ENCODE data around the gene DIAPH2.

DIAPH2 gene

DNA sequence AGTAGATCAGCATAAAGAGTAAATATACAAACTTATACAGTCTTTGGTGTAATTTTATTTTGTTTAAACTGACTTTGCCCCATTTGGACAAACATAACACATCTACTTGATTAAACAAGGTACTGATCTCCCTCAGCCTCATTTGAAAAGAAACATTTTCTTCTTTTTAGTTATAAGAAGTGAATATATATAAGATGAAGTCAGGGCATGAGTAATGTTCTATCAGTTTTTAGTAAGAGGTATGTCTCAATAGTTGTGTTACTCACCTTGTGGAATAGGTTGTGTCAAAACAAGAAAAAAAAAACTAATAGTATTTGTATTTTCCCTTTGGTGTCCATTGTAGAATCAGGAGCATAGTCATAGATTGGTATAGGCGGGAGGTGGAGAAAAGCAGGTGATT is 526.4 kb downstream of the DIAPH2 start:
- no peak overlapping the region for H2AFZ ChIP-seq (ENCODE audit: low read length)
- H4K20me1 ChIP-seq (ENCODE audit: insufficient read depth, low read length): no peaks in the 10 kb centered on the region
- no peak overlapping the region for H3K9ac ChIP-seq (ENCODE audit: low read length)
- H3K4me3 ChIP-seq (ENCODE audit: low read length): no peak overlapping the region
- no peaks in the 10 kb centered on the region for H3F3A ChIP-seq (ENCODE audit: insufficient read depth, low read length)
- H3K27me3 ChIP-seq (replicated peaks; ENCODE audit: insufficient read depth, low read length): no peaks in the 10 kb centered on the region
- H3K79me2 ChIP-seq (ENCODE audit: low read length): no peaks in the 10 kb centered on the region
- H3K27ac ChIP-seq (ENCODE audit: low read length): no peak overlapping the region
- no peak for DNase-seq
- no peak for TF ChIP-seq EZH2phosphoT487 (IDR thresholded peaks at IDR 0.05; ENCODE audit: low read length)
- H3K4me2 ChIP-seq (ENCODE audit: low read depth, low read length): no peak overlapping the region
- H3K36me3 ChIP-seq (replicated peaks; ENCODE audit: insufficient read depth, low read length): no peaks in the 10 kb centered on the region
- H3K9me2 ChIP-seq (replicated peaks; ENCODE audit: insufficient read depth, low read length): no peaks in the 10 kb centered on the region
- no peaks in the 10 kb centered on the region for H3K4me1 ChIP-seq (ENCODE audit: low read length)
- H3K9me3 ChIP-seq (replicated peaks; ENCODE audit: insufficient read depth, low read length): no peaks in the 10 kb centered on the region

DNA sequence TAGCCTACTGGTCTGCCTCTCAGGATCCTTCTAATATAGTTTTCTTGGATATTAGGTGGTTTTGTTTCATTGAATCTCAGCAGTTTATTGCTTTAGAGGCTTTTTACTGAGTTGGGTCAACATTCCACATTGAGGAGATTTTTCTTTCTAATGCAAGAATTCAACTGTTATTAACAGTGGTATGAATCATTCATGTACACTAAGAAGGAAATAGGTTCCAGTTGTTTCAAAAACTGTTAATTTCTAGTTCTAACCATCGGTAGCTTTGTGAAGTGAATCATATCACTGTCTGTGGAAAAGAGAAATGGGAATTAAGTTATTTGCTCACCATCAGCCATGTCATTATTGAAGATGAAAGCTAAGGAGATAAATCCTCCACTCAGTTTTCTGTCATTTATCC is 530.5 kb downstream of the DIAPH2 start:
- H3K36me3 ChIP-seq (replicated peaks; ENCODE audit: insufficient read depth, low read length): no peaks in the 10 kb centered on the region
- no peak overlapping the region for H3K4me2 ChIP-seq (ENCODE audit: low read depth, low read length)
- no peak overlapping the region for H3K9ac ChIP-seq (ENCODE audit: low read length)
- no peak for DNase-seq
- no peak overlapping the region for H3K27ac ChIP-seq (ENCODE audit: low read length)
- no peak overlapping the region for H3K4me3 ChIP-seq (ENCODE audit: low read length)
- H3F3A ChIP-seq (ENCODE audit: insufficient read depth, low read length): no peaks in the 10 kb centered on the region
- TF ChIP-seq, protein P1, sequence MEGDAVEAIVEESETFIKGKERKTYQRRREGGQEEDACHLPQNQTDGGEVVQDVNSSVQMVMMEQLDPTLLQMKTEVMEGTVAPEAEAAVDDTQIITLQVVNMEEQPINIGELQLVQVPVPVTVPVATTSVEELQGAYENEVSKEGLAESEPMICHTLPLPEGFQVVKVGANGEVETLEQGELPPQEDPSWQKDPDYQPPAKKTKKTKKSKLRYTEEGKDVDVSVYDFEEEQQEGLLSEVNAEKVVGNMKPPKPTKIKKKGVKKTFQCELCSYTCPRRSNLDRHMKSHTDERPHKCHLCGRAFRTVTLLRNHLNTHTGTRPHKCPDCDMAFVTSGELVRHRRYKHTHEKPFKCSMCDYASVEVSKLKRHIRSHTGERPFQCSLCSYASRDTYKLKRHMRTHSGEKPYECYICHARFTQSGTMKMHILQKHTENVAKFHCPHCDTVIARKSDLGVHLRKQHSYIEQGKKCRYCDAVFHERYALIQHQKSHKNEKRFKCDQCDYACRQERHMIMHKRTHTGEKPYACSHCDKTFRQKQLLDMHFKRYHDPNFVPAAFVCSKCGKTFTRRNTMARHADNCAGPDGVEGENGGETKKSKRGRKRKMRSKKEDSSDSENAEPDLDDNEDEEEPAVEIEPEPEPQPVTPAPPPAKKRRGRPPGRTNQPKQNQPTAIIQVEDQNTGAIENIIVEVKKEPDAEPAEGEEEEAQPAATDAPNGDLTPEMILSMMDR (IDR thresholded peaks at IDR 0.05; ENCODE audit: low read length): no peak
- TF ChIP-seq EZH2 (optimal IDR thresholded peaks at IDR 0.05; ENCODE audit: low read depth, low read length): no peak
- TF ChIP-seq EZH2phosphoT487 (IDR thresholded peaks at IDR 0.05; ENCODE audit: low read length): no peak
- H3K9me2 ChIP-seq (replicated peaks; ENCODE audit: insufficient read depth, low read length): no peaks in the 10 kb centered on the region
- H3K9me3 ChIP-seq (replicated peaks; ENCODE audit: insufficient read depth, low read length): no peaks in the 10 kb centered on the region
- no peaks in the 10 kb centered on the region for H4K20me1 ChIP-seq (ENCODE audit: insufficient read depth, low read length)
- H2AFZ ChIP-seq (ENCODE audit: low read length): no peak overlapping the region
- no peaks in the 10 kb centered on the region for H3K4me1 ChIP-seq (ENCODE audit: low read length)
- H3K27me3 ChIP-seq (replicated peaks; ENCODE audit: insufficient read depth, low read length): no peaks in the 10 kb centered on the region
- no peaks in the 10 kb centered on the region for H3K79me2 ChIP-seq (ENCODE audit: low read length)

DNA sequence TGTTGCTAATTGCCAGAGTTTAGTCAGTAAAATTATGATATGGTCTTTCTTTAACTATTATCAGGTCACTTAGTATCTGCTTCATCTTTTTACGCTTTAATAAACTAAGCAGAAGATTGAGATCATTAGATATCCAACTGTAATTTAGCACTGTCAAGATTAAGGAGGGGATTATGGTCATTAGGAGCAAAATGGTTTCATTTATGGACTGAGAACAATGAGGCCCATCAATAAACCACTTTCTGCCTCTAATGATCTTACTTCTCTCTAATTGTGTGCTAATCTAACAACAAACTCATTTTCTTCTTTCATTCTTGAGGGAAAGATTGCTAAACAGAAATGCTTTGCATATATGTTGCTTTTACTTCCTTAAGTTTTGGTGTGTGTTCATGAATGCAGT is 539.5 kb downstream of the DIAPH2 start:
- TF ChIP-seq, protein P1 (IDR thresholded peaks at IDR 0.05; ENCODE audit: low read length): no peak
- no peak for TF ChIP-seq EZH2 (optimal IDR thresholded peaks at IDR 0.05; ENCODE audit: low read depth, low read length)
- no peak for TF ChIP-seq EZH2phosphoT487 (IDR thresholded peaks at IDR 0.05; ENCODE audit: low read length)
- Histone ChIP-seq H3K9me2 (replicated peaks; ENCODE audit: insufficient read depth, low read length) (no peaks in the 10 kb centered on the region), H3K27me3 (replicated peaks; ENCODE audit: insufficient read depth, low read length) (no peaks in the 10 kb centered on the region), H2AFZ (ENCODE audit: low read length) (no peak overlapping the region), H3K4me2 (ENCODE audit: low read depth, low read length) (no peak overlapping the region), H3K36me3 (replicated peaks; ENCODE audit: insufficient read depth, low read length) (no peaks in the 10 kb centered on the region), H3K79me2 (ENCODE audit: low read length) (no peaks in the 10 kb centered on the region), H4K20me1 (ENCODE audit: insufficient read depth, low read length) (no peaks in the 10 kb centered on the region), H3K4me3 (ENCODE audit: low read length) (no peak overlapping the region), H3K27ac (ENCODE audit: low read length) (no peak overlapping the region), H3K9ac (ENCODE audit: low read length) (no peak overlapping the region), H3K4me1 (ENCODE audit: low read length) (no peaks in the 10 kb centered on the region), H3F3A (ENCODE audit: insufficient read depth, low read length) (no peaks in the 10 kb centered on the region), H3K9me3 (replicated peaks; ENCODE audit: insufficient read depth, low read length) (no peaks in the 10 kb centered on the region)
- no peak for DNase-seq

DNA sequence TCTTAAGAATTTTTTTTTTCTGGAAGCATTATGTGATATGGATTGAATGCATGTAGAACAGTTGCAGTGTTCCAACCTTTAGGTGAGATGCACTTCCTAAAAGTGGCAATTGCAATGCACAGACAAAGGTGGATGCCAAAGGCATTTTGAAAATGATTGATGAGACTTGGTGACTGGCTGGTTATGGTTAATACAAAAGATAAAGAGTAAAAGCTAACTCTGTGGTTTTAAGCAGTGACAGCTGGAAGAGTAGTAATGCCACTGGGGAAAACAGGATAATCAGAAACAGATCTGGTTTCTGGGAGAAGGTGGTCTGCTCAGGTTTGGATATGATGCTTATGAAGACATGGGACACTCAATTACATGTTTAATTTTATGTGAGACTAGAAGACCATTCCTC is 544.7 kb downstream of the DIAPH2 start:
- H4K20me1 ChIP-seq (ENCODE audit: insufficient read depth, low read length): no peaks in the 10 kb centered on the region
- no peak overlapping the region for H3K4me2 ChIP-seq (ENCODE audit: low read depth, low read length)

More for the DNA sequence above, 544.7 kb downstream of the DIAPH2 start:
- H3K4me1 ChIP-seq (ENCODE audit: low read length): 0 out of 2 replicates have a peak, but pooled peaks cover 1% of the 10 kb centered on the region
- no peaks in the 10 kb centered on the region for H3K9me2 ChIP-seq (replicated peaks; ENCODE audit: insufficient read depth, low read length)
- no peak for DNase-seq
- H3K9ac ChIP-seq (ENCODE audit: low read length): no peak overlapping the region
- no peak overlapping the region for H3K27ac ChIP-seq (ENCODE audit: low read length)
- TF ChIP-seq EZH2 (optimal IDR thresholded peaks at IDR 0.05; ENCODE audit: low read depth, low read length): no peak
- no peak for TF ChIP-seq EZH2phosphoT487 (IDR thresholded peaks at IDR 0.05; ENCODE audit: low read length)
- TF ChIP-seq, protein P1 (IDR thresholded peaks at IDR 0.05; ENCODE audit: low read length): no peak
- no peak overlapping the region for H3K4me3 ChIP-seq (ENCODE audit: low read length)
- no peaks in the 10 kb centered on the region for H3F3A ChIP-seq (ENCODE audit: insufficient read depth, low read length)
- no peaks in the 10 kb centered on the region for H3K79me2 ChIP-seq (ENCODE audit: low read length)
- H3K9me3 ChIP-seq (replicated peaks; ENCODE audit: insufficient read depth, low read length): no peaks in the 10 kb centered on the region
- H3K36me3 ChIP-seq (replicated peaks; ENCODE audit: insufficient read depth, low read length): no peaks in the 10 kb centered on the region
- H2AFZ ChIP-seq (ENCODE audit: low read length): no peak overlapping the region
- no peaks in the 10 kb centered on the region for H3K27me3 ChIP-seq (replicated peaks; ENCODE audit: insufficient read depth, low read length)
